HUES64 (cell line): ENCODE data around the gene WASF1. TPM values are rescaled to one million over a fixed set of nuclear protein-coding genes. Genes with fewer than 3 reads are reported as not detected.

ENCODE experiments used
- H3K27ac ChIP-seq: 2 replicates; pipeline ENCODE4 v1.7.0; 2013; ENCODE audit warnings: low read depth, low read length, inconsistent platforms
- H3K27me3 ChIP-seq: 2 replicates; pipeline ENCODE4 v1.6.1; 2013; ENCODE audit warnings: mild to moderate bottlenecking, low read length; ENCODE audit not compliant: insufficient read depth
- H3K36me3 ChIP-seq: 2 replicates; pipeline ENCODE4 v1.6.1; 2013; ENCODE audit warnings: mild to moderate bottlenecking, low read length; ENCODE audit not compliant: insufficient read depth
- H3K4me1 ChIP-seq: 2 replicates; pipeline ENCODE4 v1.6.1; 2013; ENCODE audit warnings: mild to moderate bottlenecking, low read length, moderate library complexity; ENCODE audit not compliant: insufficient read depth
- H3K4me3 ChIP-seq: 2 replicates; pipeline ENCODE4 v1.5.1; 2013; ENCODE audit warnings: mild to moderate bottlenecking, low read length, moderate library complexity
- H3K9ac ChIP-seq: 2 replicates; pipeline ENCODE4 v1.6.1; 2013; ENCODE audit warnings: mild to moderate bottlenecking, low read depth, low read length
- H3K9me3 ChIP-seq: 2 replicates; pipeline ENCODE4 v1.6.1; 2013; ENCODE audit warnings: low read depth, low read length; ENCODE audit not compliant: insufficient read depth
- WGBS: fragments of 150-250, 120-280 bp; methylation state at CpG from one replicate; pipeline ENCODE4 v1.1.7; 2013; ENCODE audit warnings: missing lambda C conversion rate; 5-methylcytosine and 5-hydroxymethylcytosine counted together
- polyA plus RNA-seq, 2 experiments: library from polyadenylated mRNA; stranded (reverse); fragments of 50-300 nt; gene quantifications; one replicate each; pipeline ENCODE4 v1.2.3, GENCODE V29; 2013

The WASF1 gene
- 42.6 TPM for polyA plus RNA-seq (2013, experiment 1 of 2)
- 44.2 TPM for polyA plus RNA-seq (2013, experiment 2 of 2)

DNA sequence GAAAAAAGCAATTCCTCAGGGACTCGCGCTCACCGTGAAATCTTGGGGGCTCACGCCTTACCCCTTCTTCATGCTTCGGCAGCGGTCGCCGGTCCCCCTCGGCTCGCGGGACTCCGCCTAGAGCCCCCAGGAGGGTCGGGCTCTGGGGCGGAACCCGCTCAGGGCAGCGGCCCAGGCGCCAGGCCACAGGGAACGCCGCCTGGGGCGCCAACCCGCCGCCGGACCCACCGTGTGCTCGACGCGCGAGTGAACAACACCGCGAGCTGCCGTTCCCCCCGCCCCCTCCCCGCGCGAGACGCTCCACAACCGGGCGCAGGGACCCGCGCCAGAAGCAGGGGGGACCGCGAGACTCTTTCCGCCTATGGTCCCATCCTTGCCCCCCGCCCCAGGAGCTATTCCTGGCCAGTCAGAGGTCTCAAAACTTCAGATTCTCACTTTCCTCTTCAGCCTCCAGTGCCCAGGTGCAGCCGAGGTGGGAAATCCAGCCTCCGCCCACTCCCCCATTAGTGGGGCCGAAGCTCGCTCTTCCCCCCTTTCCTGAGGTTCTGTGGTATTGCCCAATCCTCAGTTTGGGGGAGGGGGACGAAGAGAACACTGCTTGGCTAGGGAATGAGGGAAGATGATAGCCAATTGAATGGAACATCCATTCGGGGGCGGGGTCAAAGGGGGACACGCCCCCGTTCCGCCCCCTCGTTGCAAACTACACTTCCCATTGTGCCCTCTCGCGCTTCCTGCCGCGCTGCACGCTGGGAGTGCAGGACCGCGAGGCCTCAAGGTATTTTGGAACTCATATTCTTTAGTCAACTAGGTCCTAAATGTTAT lies at the start of gene WASF1:
Gene WASF1, minus strand, starts transcription at position 265 of the 822 bp plus-strand sequence. CDS start 52,069 bp downstream, outside the sequence.
- no peaks in the 10 kb centered on the region for H3K9me3 ChIP-seq
- peak within 1 kb of the TSS; percentile 98 for H3K4me3 ChIP-seq
- under 1% methylated on average over 62 of the region's 62 CpGs for WGBS
- H3K9ac ChIP-seq, result peak within 1 kb of the TSS; percentile 95
- H3K27ac ChIP-seq, result peak within 1 kb of the TSS; percentile 96
- H3K36me3 ChIP-seq, result 0 out of 2 replicates have a peak, but pooled peaks cover 2% of the 10 kb centered on the region
- H3K4me1 ChIP-seq, result peaks cover 16% of the 10 kb centered on the region; the same call in 1 of the 2 replicates
- no peaks in the 10 kb centered on the region for H3K27me3 ChIP-seq

DNA sequence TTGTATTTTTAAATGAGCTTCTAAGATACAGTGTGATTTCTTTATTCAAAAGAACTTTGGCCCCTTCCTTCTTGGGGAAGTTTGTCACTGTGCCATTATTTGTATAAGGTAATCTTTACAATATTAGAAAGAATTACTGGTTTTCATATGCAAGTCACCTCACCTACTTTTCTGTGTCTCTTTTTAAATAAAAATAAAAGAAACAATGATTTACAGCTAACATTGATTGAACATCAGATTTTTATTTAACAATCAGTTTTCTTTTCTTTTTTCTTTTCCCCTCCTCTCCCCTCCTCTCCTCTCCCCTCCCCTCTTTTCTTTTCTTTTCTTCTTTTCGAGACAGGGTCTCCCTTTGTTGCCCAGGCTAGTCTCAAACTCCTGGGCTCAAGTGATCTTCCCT lies 46.8 kb upstream of the WASF1 start:
- Histone ChIP-seq H3K9me3 (no peaks in the 10 kb centered on the region), H3K4me3 (no peak overlapping the region), H3K27me3 (no peaks in the 10 kb centered on the region), H3K9ac (no peak overlapping the region), H3K4me1 (no peaks in the 10 kb centered on the region), H3K36me3 (peaks cover 64% of the 10 kb centered on the region), H3K27ac (no peak overlapping the region)
- WGBS, result 92% methylated on average over 1 of the region's 1 CpG

DNA sequence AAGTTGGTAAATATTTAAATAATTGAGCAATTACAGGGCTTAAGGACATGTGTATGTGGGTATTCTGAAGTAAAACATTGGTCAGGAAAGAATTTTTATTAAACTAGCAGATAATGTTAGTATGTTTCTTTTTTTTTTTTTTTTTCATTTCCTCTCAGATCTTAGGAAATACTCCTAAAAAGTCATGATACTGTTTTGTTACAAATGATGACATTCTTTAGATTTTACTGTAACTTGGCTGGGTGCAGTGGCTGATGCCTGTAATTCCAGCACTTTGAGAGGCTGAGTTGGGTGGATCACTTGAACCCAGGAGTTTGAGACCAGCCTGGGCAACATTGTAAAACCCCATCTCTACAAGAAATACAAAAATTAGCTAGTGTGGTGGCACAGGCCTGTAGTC lies 42.3 kb upstream of the WASF1 start:
- Histone ChIP-seq H3K4me3 (no peak overlapping the region), H3K27me3 (no peaks in the 10 kb centered on the region), H3K9ac (no peak overlapping the region), H3K27ac (no peak overlapping the region), H3K4me1 (no peaks in the 10 kb centered on the region; the same call in 1 of the 2 replicates), H3K9me3 (no peaks in the 10 kb centered on the region), H3K36me3 (peaks cover 74% of the 10 kb centered on the region)

DNA sequence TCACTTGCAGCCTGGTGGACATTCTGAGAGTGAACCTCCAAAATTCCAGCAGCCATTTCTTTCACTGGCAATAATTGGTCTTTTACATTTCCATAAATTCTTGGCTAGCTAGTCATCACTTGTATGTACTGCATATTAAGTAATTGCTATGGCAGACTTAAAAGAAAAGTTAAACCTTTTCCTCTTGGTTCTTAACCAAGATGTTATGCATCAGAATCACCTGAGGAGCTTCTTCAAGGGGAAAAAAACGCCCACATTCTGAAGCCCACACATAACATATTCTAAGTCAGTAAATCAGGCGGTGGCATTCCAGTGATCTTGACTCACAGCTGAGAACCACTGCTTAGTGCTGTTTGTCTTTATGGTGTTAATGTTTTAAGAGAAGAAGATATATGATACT lies 37.8 kb upstream of the WASF1 start:
- Histone ChIP-seq H3K4me1 (no peaks in the 10 kb centered on the region; the same call in 1 of the 2 replicates), H3K9me3 (no peaks in the 10 kb centered on the region), H3K27ac (no peak overlapping the region), H3K27me3 (no peaks in the 10 kb centered on the region), H3K4me3 (no peak overlapping the region), H3K9ac (no peak overlapping the region), H3K36me3 (peaks cover 93% of the 10 kb centered on the region)
- WGBS, result 87% methylated on average over 2 of the region's 2 CpGs

DNA sequence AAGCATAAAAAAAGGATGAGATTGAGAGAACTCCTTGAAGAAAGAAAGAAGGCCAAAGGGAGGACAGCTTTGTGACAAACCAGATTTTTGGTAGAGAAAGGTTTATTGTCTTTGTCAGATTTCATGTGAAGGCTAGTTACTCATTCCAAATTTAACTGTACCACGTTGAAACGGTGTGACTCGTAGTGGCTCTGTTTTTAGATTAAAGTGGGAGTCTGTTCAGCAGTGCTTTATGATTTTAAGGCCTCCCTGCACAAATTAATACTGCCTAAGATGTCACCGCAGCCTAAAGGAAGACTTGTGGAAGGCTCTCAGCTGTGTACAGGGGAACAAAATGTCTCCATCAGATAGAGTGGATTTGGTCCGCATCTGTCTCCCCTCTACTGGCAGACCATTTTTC lies 36.7 kb upstream of the WASF1 start:
- H3K27me3 ChIP-seq, result no peaks in the 10 kb centered on the region
- no peaks in the 10 kb centered on the region for H3K9me3 ChIP-seq
- H3K4me1 ChIP-seq, result no peaks in the 10 kb centered on the region; the same call in 1 of the 2 replicates
- H3K9ac ChIP-seq, result no peak overlapping the region
- H3K36me3 ChIP-seq, result peaks cover 97% of the 10 kb centered on the region
- WGBS, result 99% methylated on average over 5 of the region's 5 CpGs
- no peak overlapping the region for H3K27ac ChIP-seq
- no peak overlapping the region for H3K4me3 ChIP-seq

DNA sequence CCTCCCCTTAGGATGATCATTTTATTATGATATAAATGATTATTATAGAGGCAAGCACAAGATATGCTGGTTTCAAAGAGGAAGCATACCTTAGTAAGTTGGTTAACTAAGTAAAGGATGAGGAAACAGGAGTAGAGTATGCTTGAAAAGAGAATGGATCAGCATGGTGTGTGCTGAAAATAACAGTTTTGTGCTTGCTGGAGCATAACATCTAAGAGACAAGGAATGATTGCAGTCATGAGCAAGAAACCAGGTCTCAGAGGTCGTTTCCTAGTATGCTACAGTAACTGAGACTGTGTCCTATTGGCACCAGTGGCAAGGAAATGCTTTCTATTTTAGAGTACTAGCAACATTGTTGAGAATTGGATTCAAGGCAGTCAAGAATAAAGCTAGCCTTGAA lies 34.9 kb upstream of the WASF1 start:
- Histone ChIP-seq H3K9me3 (no peaks in the 10 kb centered on the region), H3K36me3 (peaks cover 99% of the 10 kb centered on the region), H3K4me3 (no peak overlapping the region), H3K4me1 (no peaks in the 10 kb centered on the region; the same call in 1 of the 2 replicates), H3K9ac (no peak overlapping the region), H3K27me3 (no peaks in the 10 kb centered on the region), H3K27ac (no peak overlapping the region)
- 82% methylated on average over 1 of the region's 1 CpG for WGBS

DNA sequence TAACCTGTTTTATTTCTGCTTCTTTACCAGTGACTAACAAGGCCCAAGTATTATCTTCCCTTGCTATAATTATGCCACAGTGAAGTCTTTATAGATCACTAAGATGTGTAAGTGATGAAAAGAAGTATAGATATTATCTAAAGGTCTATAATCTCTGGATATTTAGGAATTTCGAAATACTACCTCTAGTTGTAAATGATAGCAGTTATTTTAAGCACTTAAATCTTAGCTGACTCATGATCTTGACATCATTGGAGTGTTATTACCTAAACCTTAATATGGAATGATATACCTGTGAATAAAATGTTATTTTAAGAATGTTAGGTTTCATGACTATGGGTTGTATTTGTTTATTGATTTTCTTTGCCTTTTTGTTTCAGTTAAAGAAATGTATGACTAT lies 32.3 kb upstream of the WASF1 start:
- Histone ChIP-seq H3K9me3 (no peaks in the 10 kb centered on the region), H3K9ac (no peak overlapping the region), H3K27ac (no peak overlapping the region), H3K36me3 (peaks cover 95% of the 10 kb centered on the region), H3K4me3 (no peak overlapping the region), H3K4me1 (no peaks in the 10 kb centered on the region), H3K27me3 (no peaks in the 10 kb centered on the region)
- WGBS, result 83% methylated on average over 1 of the region's 1 CpG

DNA sequence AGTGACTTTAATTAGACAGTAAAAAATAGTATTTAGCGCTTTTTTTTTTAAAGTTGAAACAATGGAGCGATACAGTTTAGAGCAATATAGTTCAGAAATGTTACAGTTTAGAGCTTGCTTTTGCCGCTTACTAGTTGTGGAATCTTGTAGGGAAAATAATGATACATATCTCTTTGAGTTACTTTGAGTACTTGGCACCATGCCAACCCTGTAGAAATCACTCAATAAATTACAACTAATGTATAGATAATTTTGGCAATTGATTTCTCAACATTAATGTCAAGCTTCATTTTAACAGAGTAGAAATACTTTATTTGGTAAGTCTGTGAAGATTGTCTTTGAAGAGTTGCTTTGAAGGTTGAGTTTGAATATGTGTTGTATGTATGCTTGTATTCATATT lies 28.2 kb upstream of the WASF1 start:
- H3K27ac ChIP-seq, result no peak overlapping the region
- H3K4me3 ChIP-seq, result no peak overlapping the region
- H3K36me3 ChIP-seq, result peaks cover 55% of the 10 kb centered on the region
- no peaks in the 10 kb centered on the region for H3K4me1 ChIP-seq
- H3K9ac ChIP-seq, result no peak overlapping the region
- H3K27me3 ChIP-seq, result no peaks in the 10 kb centered on the region
- WGBS, result 98% methylated on average over 3 of the region's 3 CpGs
- H3K9me3 ChIP-seq, result no peaks in the 10 kb centered on the region

DNA sequence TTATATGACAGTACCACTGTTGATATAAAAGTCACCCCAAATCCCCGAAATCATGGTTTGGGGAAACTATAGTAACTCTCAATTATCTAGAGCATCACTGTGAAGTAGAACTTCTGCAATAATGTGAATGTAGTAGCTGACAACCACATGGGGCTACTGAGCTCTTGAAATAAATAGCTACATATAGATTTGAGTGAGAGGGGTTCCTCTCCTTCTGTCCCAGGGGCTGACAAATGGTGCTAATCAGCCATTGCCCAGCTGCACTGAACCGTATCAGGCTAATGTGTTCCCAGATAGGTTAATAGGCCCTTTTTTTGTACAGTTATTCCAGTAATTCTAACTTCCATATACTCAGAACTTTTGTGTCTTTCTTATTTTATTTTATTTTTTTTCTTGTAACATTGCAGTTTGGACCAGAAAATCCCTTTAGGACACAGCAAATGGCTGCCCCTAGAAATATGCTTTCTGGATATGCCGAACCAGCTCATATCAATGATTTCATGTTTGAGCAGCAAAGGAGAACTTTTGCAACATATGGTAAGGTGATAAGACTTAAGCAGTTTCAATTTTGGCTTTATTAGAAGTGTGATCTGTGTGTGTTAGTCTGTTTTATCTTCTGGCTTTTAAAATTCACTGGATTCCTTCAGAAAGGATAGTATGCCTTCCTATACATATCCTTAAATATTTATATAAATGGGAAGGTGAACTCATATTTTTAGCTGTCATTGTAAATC lies 21.8 kb upstream of the WASF1 start:
- Histone ChIP-seq H3K27ac (no peak overlapping the region), H3K4me3 (no peak overlapping the region), H3K4me1 (no peaks in the 10 kb centered on the region)

DNA sequence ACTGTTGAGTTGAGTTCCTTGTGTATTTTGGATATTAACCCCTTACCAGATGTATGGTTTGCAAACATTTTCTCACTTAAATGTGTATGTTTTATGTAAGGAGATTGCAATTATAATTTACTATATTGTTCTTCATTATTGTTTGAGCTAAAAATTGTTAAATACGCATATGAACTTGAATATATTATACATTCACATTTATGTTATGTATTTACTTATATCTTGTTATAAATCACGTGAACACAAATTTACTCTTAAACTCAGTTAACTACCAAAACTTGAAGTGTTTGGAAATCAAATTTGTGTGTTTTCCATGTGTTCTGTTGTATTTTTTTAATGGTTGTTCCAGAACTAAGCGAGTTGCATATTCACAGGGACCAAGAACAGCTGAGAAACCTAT lies 19.1 kb upstream of the WASF1 start:
- 100% methylated on average over 1 of the region's 3 CpGs for WGBS
- peaks cover 13% of the 10 kb centered on the region for H3K36me3 ChIP-seq
- H3K4me1 ChIP-seq, result no peaks in the 10 kb centered on the region
- no peak overlapping the region for H3K27ac ChIP-seq
- no peak overlapping the region for H3K9ac ChIP-seq
- no peak overlapping the region for H3K4me3 ChIP-seq
- H3K9me3 ChIP-seq, result no peaks in the 10 kb centered on the region
- no peaks in the 10 kb centered on the region for H3K27me3 ChIP-seq

More for the DNA sequence above, 21.8 kb upstream of the WASF1 start:
- no peaks in the 10 kb centered on the region for H3K27me3 ChIP-seq
- no peak overlapping the region for H3K9ac ChIP-seq
- H3K9me3 ChIP-seq, result no peaks in the 10 kb centered on the region
- 94% methylated on average over 2 of the region's 3 CpGs for WGBS
- H3K36me3 ChIP-seq, result peaks cover 3% of the 10 kb centered on the region; the same call in 1 of the 2 replicates

DNA sequence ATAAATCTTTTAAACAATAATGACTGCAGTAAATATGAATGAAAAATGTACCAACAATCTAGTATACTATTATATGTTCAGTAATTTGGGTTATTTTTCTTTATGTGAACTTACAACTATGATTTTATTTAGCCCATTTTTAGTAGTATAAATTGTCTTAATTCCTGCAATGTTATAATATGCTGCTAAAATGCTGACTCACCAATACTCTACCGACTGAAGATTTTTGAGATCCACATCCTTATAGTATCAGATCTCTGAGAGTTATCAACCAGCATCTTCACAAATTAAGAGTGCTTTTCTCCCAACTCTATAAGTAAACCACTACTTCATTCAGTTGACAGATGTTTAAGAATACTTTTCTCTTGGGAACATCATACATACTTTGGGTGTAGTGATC lies 17.4 kb upstream of the WASF1 start:
- Histone ChIP-seq H3K27me3 (no peaks in the 10 kb centered on the region), H3K4me1 (no peaks in the 10 kb centered on the region), H3K9me3 (no peaks in the 10 kb centered on the region), H3K9ac (no peak overlapping the region), H3K27ac (no peak overlapping the region), H3K36me3 (peaks cover 17% of the 10 kb centered on the region), H3K4me3 (no peak overlapping the region)
- WGBS, result 97% methylated on average over 1 of the region's 1 CpG
